OCI-LY7 (cell line): Measurements from ENCODE around the gene GPR78.

ENCODE experiments used
- CTCF ChIP-seq: fragments of 200-600 bp; sonication (generic); conservative IDR thresholded peaks from 2 replicates; pipeline ENCODE4 v1.5.1; 2014; ENCODE audit warnings: mild to moderate bottlenecking, antibody characterized with exemption, low read length, moderate library complexity, mixed read lengths
- EZH2phosphoT487 ChIP-seq: fragments of 200-600 bp; sonication (generic); IDR thresholded peaks from 2 replicates; pipeline ENCODE4 v1.6.1; 2018; ENCODE audit warnings: low read depth, borderline replicate concordance, mild to moderate bottlenecking, mixed run types, antibody characterized with exemption, low read length, moderate library complexity, mixed read lengths

- TF ChIP-seq CTCF = no peak
- no peak for TF ChIP-seq EZH2phosphoT487
Measured at GRCh38 chr4:8618421-8618820, 38.2 kb downstream of the GPR78 start.
